K562 (cell line): Measurements from ENCODE around the gene PGP. TPM values are rescaled to one million over a fixed set of nuclear protein-coding genes. Genes with fewer than 3 reads are reported as not detected.

Experiments
- ATAC-seq: fragments of 200-7000 bp; cut with Tn5 transposase; 3 replicates; pipeline ENCODE4 v1.9.1; 2020; ENCODE audit warnings: moderate library complexity
- BruUV-seq: library from RNA; stranded (reverse); fragments of 400-500 nt; replicated peaks from 2 replicates; lab custom pipeline; 2021; lab: Mats Ljungman, UMichigan
- CTCF ChIA-PET: fragments of 300-600 bp; formaldehyde crosslinking; extraction: SDS; loops from one replicate; lab custom pipeline; 2021; ENCODE audit warnings: low intra/inter-chr PET ratio; lab: Yijun Ruan, JAX
- POLR2A ChIA-PET: fragments of 300-600, 350-650 bp; sonication (Branson Sonifier 250); formaldehyde crosslinking; extraction: SDS; loops from one replicate; lab custom pipeline; 2021; ENCODE audit warnings: antibody characterized with exemption, inconsistent platforms; lab: Yijun Ruan, JAX
- DNase-seq, 4 experiments: peaks; one replicate each; pipeline versions ENCODE4 v3.0.0 to v3.0.0-alpha.2; 2011 to 2018; ENCODE audit warnings: low spot score in 3 of 4, mixed read lengths in 3 of 4; ENCODE audit errors: extremely low read depth in 1 of 4
- FAIRE-seq: peaks from 2 replicates; lab custom pipeline; 2011; peaks lifted over from hg19 to GRCh38; lab: Jason Lieb, UNC
- H2AFZ ChIP-seq: 2 replicates; pipeline ENCODE4 v1.6.0; 2011; ENCODE audit warnings: low read depth, low read length, control low read depth, inconsistent platforms
- H3K27ac ChIP-seq: fragments of 200-600 bp; 3 replicates; pipeline ENCODE4 v1.8.0; 2011; ENCODE audit warnings: low read depth, mild to moderate bottlenecking, control low read depth, inconsistent platforms, low read length, moderate library complexity, mixed read lengths; ENCODE audit errors: extremely low read depth
- H3K27me3 ChIP-seq, 2 experiments: fragments of 300-600 bp in 1 of 2; 2 replicates in 1 of 2; 3 replicates in 1 of 2; pipeline versions ENCODE4 v1.6.0 to v1.8.0; 2011; ENCODE audit warnings: inconsistent platforms in 2 of 2, low read length in 2 of 2, mild to moderate bottlenecking in 1 of 2, mixed read lengths in 1 of 2, moderate library complexity in 1 of 2; ENCODE audit not compliant: control insufficient read depth in 2 of 2, insufficient read depth in 2 of 2
- H3K36me3 ChIP-seq: fragments of 300-600 bp; 3 replicates; pipeline ENCODE4 v1.8.0; 2011; ENCODE audit warnings: mild to moderate bottlenecking, low read length, inconsistent platforms; ENCODE audit not compliant: control insufficient read depth, insufficient read depth
- H3K4me1 ChIP-seq, 2 experiments: fragments of 200-600 bp in 1 of 2; replicated peaks in 1 of 2; 2 replicates in 1 of 2; 3 replicates in 1 of 2; pipeline versions ENCODE4 v1.5.1 to v1.8.0; 2011; ENCODE audit warnings: inconsistent platforms in 2 of 2, low read length in 2 of 2, mild to moderate bottlenecking in 1 of 2, mixed read lengths in 1 of 2, moderate library complexity in 1 of 2; ENCODE audit not compliant: control insufficient read depth in 2 of 2, insufficient read depth in 2 of 2
- H3K4me2 ChIP-seq: 2 replicates; pipeline ENCODE4 v1.6.1; 2011; ENCODE audit warnings: low read length, control low read depth, inconsistent platforms, mixed read lengths; ENCODE audit not compliant: insufficient read depth
- H3K4me3 ChIP-seq: fragments of 200-600 bp; sonication (generic), shearing (Covaris generic); 2 replicates; pipeline ENCODE4 v1.5.1; 2016; ENCODE audit warnings: control low read depth, inconsistent platforms
- H3K79me2 ChIP-seq: fragments of 200-600 bp; 3 replicates; pipeline ENCODE4 v1.8.0; 2011; ENCODE audit warnings: low read length, inconsistent platforms; ENCODE audit not compliant: control insufficient read depth, insufficient read depth
- H3K9ac ChIP-seq, 2 experiments: 2 replicates each; pipeline versions ENCODE4 v1.6.0 to v1.6.1; 2011; ENCODE audit warnings: low read depth in 2 of 2, low read length in 2 of 2, control low read depth in 1 of 2, inconsistent platforms in 1 of 2, mild to moderate bottlenecking in 1 of 2, mixed read lengths in 1 of 2; ENCODE audit not compliant: insufficient read depth in 1 of 2
- H3K9me1 ChIP-seq: one replicate; pipeline ENCODE4 v1.6.0; 2011; ENCODE audit warnings: inconsistent platforms, mild to moderate bottlenecking, low read length, moderate library complexity; ENCODE audit not compliant: control insufficient read depth, insufficient read depth
- H3K9me3 ChIP-seq: replicated peaks from 2 replicates; pipeline ENCODE4 v1.5.1; 2011; ENCODE audit warnings: low read depth, low read length, inconsistent platforms; ENCODE audit not compliant: control insufficient read depth, insufficient read depth
- H4K20me1 ChIP-seq: replicated peaks from 2 replicates; pipeline ENCODE4 v1.6.1; 2011; ENCODE audit warnings: low read length, inconsistent platforms, mixed read lengths; ENCODE audit not compliant: control insufficient read depth, insufficient read depth
- FOXJ3 ChIP-seq: sonication (generic); formaldehyde crosslinking; IDR thresholded peaks from 2 replicates; pipeline ENCODE4 v1.4.0; 2020; ENCODE audit warnings: mild to moderate bottlenecking, missing genetic modification reagents
- HNRNPUL1 ChIP-seq: fragments of 200-400 bp; formaldehyde crosslinking; IDR thresholded peaks from 2 replicates; pipeline ENCODE4 v1.6.1; 2017; ENCODE audit warnings: low read length
- POLR2G ChIP-seq: fragments of 200-400 bp; formaldehyde crosslinking; IDR thresholded peaks from 2 replicates; pipeline ENCODE4 v1.6.1; 2017; ENCODE audit warnings: low read depth, mild to moderate bottlenecking, antibody characterized with exemption, low read length, moderate library complexity
- ZNF75A ChIP-seq: fragments of 450-650 bp; formaldehyde crosslinking; IDR thresholded peaks from 2 replicates; pipeline ENCODE4 v1.4.0; 2020; ENCODE audit warnings: mild to moderate bottlenecking
- WGBS: fragments of 100-300 bp; shearing (Covaris generic); methylation state at CpG from one replicate; pipeline ENCODE4 v1.1.6; 2016; ENCODE audit warnings: low coverage, mixed read lengths; ENCODE audit not compliant: insufficient coverage; ENCODE audit errors: missing lambda C conversion rate; 5-methylcytosine and 5-hydroxymethylcytosine counted together
- in situ Hi-C: fragments of 300-500 bp; cut with MboI; formaldehyde crosslinking; loops from 4 replicates; pipeline ENCODE4 v1.15.0; 2018; ENCODE audit warnings: inconsistent platforms, mixed read lengths
- intact Hi-C: fragments of 100-400 bp; cut with micrococcal nuclease; formaldehyde crosslinking; loops from 2 replicates; pipeline ENCODE4 v1.14.2; 2022
- polyA plus RNA-seq, 8 experiments: library from polyadenylated mRNA; depleted of rRNA in 4 of 8; stranded (reverse) in 5 of 8; unstranded in 3 of 8; fragments of >200 nt; fragmentation: Nextera tagmentation in 2 of 8; fragmentation: Illumina TruSeq in 1 of 8; extraction: Ambion mirVana in 2 of 8; extraction: Trizol in 1 of 8; gene quantifications; 2 replicates each; pipeline versions ENCODE4 v1.2.1 to v1.2.3, GENCODE V29; 2011 to 2014; ENCODE audit warnings: inconsistent platforms in 1 of 8, missing spikeins in 1 of 8
- total RNA-seq, 7 experiments: library from RNA; depleted of rRNA in 6 of 7; stranded (reverse); fragments of >200 nt in 6 of 7; fragmentation: Illumina TruSeq in 2 of 7; extraction: Trizol in 2 of 7; gene quantifications; 2 replicates each; pipeline versions ENCODE4 v1.2.1 to v1.2.3, GENCODE V29; 2011 to 2021; ENCODE audit warnings: low replicate concordance in 1 of 7

Gene PGP
- total and polyA plus RNA-seq, 9 of the 15 experiments (the other 6 are each of a cell fraction or from before 2014, with no cell fraction given) = 1.1 to 57.6 (median 19.6) TPM

- Histone ChIP-seq H2AFZ (no peak overlapping the region), H3K9ac (no peak overlapping the region), H3K36me3 (peaks cover 78% of the 10 kb centered on the region; the same call in 2 of the 3 replicates), H3K4me3 (no peak overlapping the region), H3K27me3 (no peaks in the 10 kb centered on the region), H4K20me1 (no peaks in the 10 kb centered on the region), H3K27ac (no peak overlapping the region), H3K9me1 (no peaks in the 10 kb centered on the region), H3K4me2 (no peak overlapping the region), H3K9me3 (no peaks in the 10 kb centered on the region), H3K4me1 (peaks cover 0 to 58% of the 10 kb centered on the region in 2 experiments; a peak in 2 of 5 replicates), H3K79me2 (no peaks in the 10 kb centered on the region)
- intact Hi-C loops (no loop called here), in situ Hi-C loops (no loop called here)
- no TSS peak for BruUV-seq
- FAIRE-seq = no peak
- WGBS = 100% methylated on average over 7 of the region's 18 CpGs
- DNase-seq = no peak
- CTCF ChIA-PET = no interaction called here
- POLR2A ChIA-PET = interaction anchor here (1.2 to 2.6 kb wide), 2 partner anchors 9 to 13 kb away, joined by 3 to 20 read pairs; no protein-coding TSS in a partner anchor
- TF ChIP-seq FOXJ3 (no peak), ZNF75A (CRISPR knock-in tag) (no peak), POLR2G (peak; percentile 32; the same call in 1 of the 2 replicates), HNRNPUL1 (no peak)
- no peak for ATAC-seq
These were observed 20.2 kb upstream of the PGP start for GRCh38 chr16:2234813-2235170.
